Endothelial cell (in vitro differentiated cells): ENCODE data around the gene HIF1A. TPM values are rescaled to one million over a fixed set of nuclear protein-coding genes. Genes with fewer than 3 reads are reported as not detected.

ENCODE experiments used
- DNase-seq: peaks from one replicate; pipeline ENCODE4 v3.0.0; 2021; ENCODE audit warnings: low spot score
- H3K27ac Mint-ChIP-seq: one replicate; pipeline ENCODE4 v1.8.0; 2021; ENCODE audit warnings: mixed read lengths, inconsistent platforms; ENCODE audit not compliant: unreplicated experiment
- H3K27me3 Mint-ChIP-seq: one replicate; pipeline ENCODE4 v1.8.0; 2021; ENCODE audit warnings: mild to moderate bottlenecking, moderate library complexity, mixed read lengths, inconsistent platforms; ENCODE audit not compliant: unreplicated experiment
- H3K36me3 Mint-ChIP-seq: one replicate; pipeline ENCODE4 v1.8.0; 2021; ENCODE audit warnings: mild to moderate bottlenecking, low read depth, mixed read lengths, inconsistent platforms; ENCODE audit not compliant: unreplicated experiment
- H3K4me1 Mint-ChIP-seq: one replicate; pipeline ENCODE4 v1.8.0; 2021; ENCODE audit warnings: mild to moderate bottlenecking, mixed read lengths, inconsistent platforms; ENCODE audit not compliant: unreplicated experiment
- H3K4me3 Mint-ChIP-seq: one replicate; pipeline ENCODE4 v1.8.0; 2021; ENCODE audit warnings: mild to moderate bottlenecking, mixed read lengths, inconsistent platforms; ENCODE audit not compliant: unreplicated experiment
- H3K9me3 Mint-ChIP-seq: one replicate; pipeline ENCODE4 v1.8.0; 2021; ENCODE audit warnings: mixed read lengths, inconsistent platforms; ENCODE audit not compliant: unreplicated experiment
- CTCF ChIP-seq: fragments of 200-600 bp; sonication (generic); IDR thresholded peaks from one replicate; pipeline ENCODE4 v1.5.0; 2021; ENCODE audit warnings: antibody characterized with exemption; ENCODE audit not compliant: unreplicated experiment
- total RNA-seq: library from RNA; stranded (reverse); fragmentation: NEBNext Ultra II Directional; extraction: Animal tissue kit (Norgen Biotek cat#: 25700); gene quantifications from one replicate; pipeline ENCODE4 v1.2.1, GENCODE V29; 2021; ENCODE audit not compliant: unreplicated experiment

The HIF1A gene
- total RNA-seq, 1 donor from 2014 or later, result 203 TPM

GRCh38 chr14:61699027-61699426 lies 3.7 kb downstream of the HIF1A start:
- Mint-ChIP-seq H3K36me3 (peaks cover 8% of the 10 kb centered on the region), H3K4me1 (peaks cover 52% of the 10 kb centered on the region), H3K27me3 (peaks cover 5% of the 10 kb centered on the region), H3K27ac (no peak overlapping the region), H3K9me3 (no peaks in the 10 kb centered on the region), H3K4me3 (peak overlapping the region; percentile 67)
- DNase-seq, result no peak
- TF ChIP-seq CTCF, result no peak

- H3K4me1 Mint-ChIP-seq, result peaks cover 43% of the 10 kb centered on the region
- H3K36me3 Mint-ChIP-seq, result peaks cover 5% of the 10 kb centered on the region
- H3K9me3 Mint-ChIP-seq, result no peaks in the 10 kb centered on the region
- H3K27me3 Mint-ChIP-seq, result peaks cover 1% of the 10 kb centered on the region
- no peak for TF ChIP-seq CTCF
- H3K4me3 Mint-ChIP-seq, result no peak overlapping the region
- H3K27ac Mint-ChIP-seq, result no peak overlapping the region
- DNase-seq, result no peak
Observed at GRCh38 chr14:61700104-61700886, 5.0 kb downstream of the HIF1A start.

- peaks cover 41% of the 10 kb centered on the region for H3K4me1 Mint-ChIP-seq
Observed at GRCh38 chr14:61701946-61702345, 6.6 kb downstream of the HIF1A start.

GRCh38 chr14:61703342-61704129 lies 8.2 kb downstream of the HIF1A start:
- TF ChIP-seq CTCF, result no peak
- no peak for DNase-seq
- Mint-ChIP-seq H3K9me3 (no peaks in the 10 kb centered on the region), H3K4me1 (peaks cover 32% of the 10 kb centered on the region), H3K4me3 (no peak overlapping the region), H3K27me3 (no peaks in the 10 kb centered on the region), H3K27ac (no peak overlapping the region), H3K36me3 (no peaks in the 10 kb centered on the region)

More at GRCh38 chr14:61701946-61702345, 6.6 kb downstream of the HIF1A start:
- Mint-ChIP-seq H3K27ac (no peak overlapping the region), H3K4me3 (no peak overlapping the region), H3K27me3 (no peaks in the 10 kb centered on the region), H3K9me3 (no peaks in the 10 kb centered on the region), H3K36me3 (no peaks in the 10 kb centered on the region)
- TF ChIP-seq CTCF, result no peak
- DNase-seq, result no peak

- no peak for TF ChIP-seq CTCF
- H3K36me3 Mint-ChIP-seq, result no peaks in the 10 kb centered on the region
- H3K27me3 Mint-ChIP-seq, result no peaks in the 10 kb centered on the region
- H3K9me3 Mint-ChIP-seq, result no peaks in the 10 kb centered on the region
- no peak overlapping the region for H3K4me3 Mint-ChIP-seq
- no peak for DNase-seq
- no peak overlapping the region for H3K27ac Mint-ChIP-seq
- peaks cover 23% of the 10 kb centered on the region for H3K4me1 Mint-ChIP-seq
Observed at GRCh38 chr14:61704554-61704953, 9.2 kb downstream of the HIF1A start.
